GM12891 (cell line): ENCODE data around the gene MYO1H.

Experiments used
- POLR2A ChIP-seq: IDR thresholded peaks from 2 replicates; pipeline ENCODE4 v1.6.1; 2011; ENCODE audit warnings: low read depth, low read length, control low read depth
- POLR2AphosphoS5 ChIP-seq: IDR thresholded peaks from 2 replicates; pipeline ENCODE4 v1.6.1; 2011; ENCODE audit warnings: low read depth, low read length, control low read depth
- TAF1 ChIP-seq: IDR thresholded peaks from 2 replicates; pipeline ENCODE4 v1.6.1; 2011; ENCODE audit warnings: low read depth, low read length, control low read depth

DNA sequence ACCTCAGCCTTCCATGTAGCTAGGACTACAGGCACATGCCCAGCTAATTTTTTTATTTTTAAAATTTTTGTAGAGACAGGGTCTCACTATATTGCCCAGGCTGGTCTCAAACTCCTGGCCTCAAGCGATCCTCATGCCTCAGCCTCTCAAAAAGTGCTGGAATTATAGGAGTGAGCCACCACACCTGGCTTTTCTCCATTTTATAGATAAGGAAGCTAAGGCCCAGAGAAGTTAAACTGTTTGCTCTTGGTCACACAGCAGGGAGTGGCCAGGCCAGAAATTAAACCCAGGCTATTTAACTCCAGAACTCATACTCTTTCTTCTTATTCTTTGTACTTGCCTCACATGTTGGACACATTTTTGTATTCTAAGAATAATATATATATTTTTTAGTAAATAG, 146.2 kb downstream of the MYO1H start:
- TF ChIP-seq POLR2A: no peak
- TF ChIP-seq TAF1: no peak
- no peak for TF ChIP-seq POLR2AphosphoS5
